Neuron (in vitro differentiated cells): ENCODE data around the gene NECAB3.
"Not testable (repeated sequence)": the region's sequence is repeated elsewhere in the genome, so short reads cannot be mapped to it uniquely, and the experiment has no call there.

Experiments used
- H2AFZ ChIP-seq: one replicate; pipeline ENCODE4 v1.6.1; 2013; ENCODE audit warnings: low read depth, mild to moderate bottlenecking, inconsistent platforms, low read length, moderate library complexity
- H3K27me3 ChIP-seq: one replicate; pipeline ENCODE4 v1.6.1; 2013; ENCODE audit warnings: low read length; ENCODE audit not compliant: insufficient read depth
- H3K36me3 ChIP-seq: one replicate; pipeline ENCODE4 v1.6.1; 2013; ENCODE audit warnings: low read length; ENCODE audit not compliant: insufficient read depth
- H3K4me1 ChIP-seq: one replicate; pipeline ENCODE4 v1.6.1; 2013; ENCODE audit warnings: low read length; ENCODE audit not compliant: insufficient read depth
- H3K4me3 ChIP-seq: 2 replicates; pipeline ENCODE4 v1.5.1; 2013; ENCODE audit warnings: mild to moderate bottlenecking, low read length, moderate library complexity
- H3K9me3 ChIP-seq: one replicate; pipeline ENCODE4 v1.6.1; 2013; ENCODE audit warnings: low read length

The NECAB3 gene

DNA sequence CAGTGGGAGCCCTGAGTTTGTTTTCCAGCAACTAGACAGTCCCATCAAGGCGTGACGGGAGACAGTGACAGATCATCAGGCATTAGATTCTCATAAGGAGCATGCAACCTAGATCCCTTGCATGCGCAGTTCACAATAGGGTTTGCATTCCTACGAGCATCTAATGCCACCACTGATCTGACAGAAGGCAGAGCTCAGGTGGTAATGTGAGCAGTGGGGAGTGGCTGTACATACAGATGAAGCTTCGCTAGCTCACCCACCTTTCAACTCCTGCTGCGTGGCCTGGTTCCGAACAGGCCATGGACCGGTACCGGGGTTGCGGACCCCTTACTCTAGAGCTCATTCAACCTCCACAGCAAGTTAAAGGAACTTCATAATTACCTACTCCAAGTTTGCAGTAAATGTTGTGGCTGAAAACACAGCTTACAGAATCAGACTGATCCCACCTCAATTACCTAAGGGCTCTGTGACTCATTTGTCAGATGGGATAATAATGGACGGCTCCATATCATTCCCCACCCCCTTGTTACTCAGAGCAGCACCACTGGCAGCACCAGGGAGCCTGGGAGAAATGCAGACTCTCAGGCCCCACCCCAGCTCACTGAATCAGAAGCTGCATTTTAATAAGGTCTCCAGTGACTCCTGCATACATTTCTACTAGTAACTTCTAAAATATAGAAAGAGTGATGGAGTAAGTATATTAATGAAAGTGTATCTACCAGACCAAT is 30.1 kb upstream of the NECAB3 start:
- Histone ChIP-seq H2AFZ (no peak overlapping the region), H3K27me3 (no peaks in the 10 kb centered on the region), H3K4me1 (no peaks in the 10 kb centered on the region), H3K4me3 (no peak overlapping the region), H3K9me3 (peaks cover 6% of the 10 kb centered on the region), H3K36me3 (no peaks in the 10 kb centered on the region)

- Histone ChIP-seq H2AFZ (no peak overlapping the region), H3K4me1 (no peaks in the 10 kb centered on the region), H3K9me3 (peaks cover 6% of the 10 kb centered on the region), H3K27me3 (no peaks in the 10 kb centered on the region), H3K36me3 (no peaks in the 10 kb centered on the region), H3K4me3 (no peak overlapping the region)
Measured at GRCh38 chr20:33703498-33704137, 29.4 kb upstream of the NECAB3 start.

DNA sequence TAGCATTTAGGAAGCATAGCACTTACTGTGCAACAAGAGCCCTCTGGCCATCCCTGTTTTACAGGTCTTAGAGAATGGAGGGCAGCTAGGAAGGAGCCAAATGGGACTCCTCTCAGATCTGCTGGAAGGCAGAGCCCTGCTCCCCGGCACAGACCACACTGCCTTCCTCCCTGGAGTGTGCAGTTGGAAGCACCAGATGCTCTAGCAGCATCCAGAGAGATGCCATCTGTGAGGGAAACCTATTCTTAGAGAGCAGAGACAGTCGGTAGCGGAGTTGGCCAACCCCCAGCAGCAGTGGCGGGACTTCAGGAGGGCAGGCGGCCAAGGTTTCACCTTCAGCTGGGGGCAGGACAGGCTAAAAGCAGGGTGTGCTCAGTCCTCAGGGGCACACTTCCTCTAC is 28.6 kb upstream of the NECAB3 start:
- Histone ChIP-seq H3K4me3 (no peak overlapping the region), H2AFZ (no peak overlapping the region), H3K27me3 (no peaks in the 10 kb centered on the region), H3K4me1 (no peaks in the 10 kb centered on the region), H3K9me3 (peaks cover 8% of the 10 kb centered on the region), H3K36me3 (no peaks in the 10 kb centered on the region)

- Histone ChIP-seq H3K36me3 (no peaks in the 10 kb centered on the region), H2AFZ (no peak overlapping the region), H3K4me3 (no peak overlapping the region), H3K4me1 (no peaks in the 10 kb centered on the region), H3K27me3 (no peaks in the 10 kb centered on the region), H3K9me3 (peaks cover 8% of the 10 kb centered on the region)
Measured at GRCh38 chr20:33701629-33702450, 27.6 kb upstream of the NECAB3 start.

DNA sequence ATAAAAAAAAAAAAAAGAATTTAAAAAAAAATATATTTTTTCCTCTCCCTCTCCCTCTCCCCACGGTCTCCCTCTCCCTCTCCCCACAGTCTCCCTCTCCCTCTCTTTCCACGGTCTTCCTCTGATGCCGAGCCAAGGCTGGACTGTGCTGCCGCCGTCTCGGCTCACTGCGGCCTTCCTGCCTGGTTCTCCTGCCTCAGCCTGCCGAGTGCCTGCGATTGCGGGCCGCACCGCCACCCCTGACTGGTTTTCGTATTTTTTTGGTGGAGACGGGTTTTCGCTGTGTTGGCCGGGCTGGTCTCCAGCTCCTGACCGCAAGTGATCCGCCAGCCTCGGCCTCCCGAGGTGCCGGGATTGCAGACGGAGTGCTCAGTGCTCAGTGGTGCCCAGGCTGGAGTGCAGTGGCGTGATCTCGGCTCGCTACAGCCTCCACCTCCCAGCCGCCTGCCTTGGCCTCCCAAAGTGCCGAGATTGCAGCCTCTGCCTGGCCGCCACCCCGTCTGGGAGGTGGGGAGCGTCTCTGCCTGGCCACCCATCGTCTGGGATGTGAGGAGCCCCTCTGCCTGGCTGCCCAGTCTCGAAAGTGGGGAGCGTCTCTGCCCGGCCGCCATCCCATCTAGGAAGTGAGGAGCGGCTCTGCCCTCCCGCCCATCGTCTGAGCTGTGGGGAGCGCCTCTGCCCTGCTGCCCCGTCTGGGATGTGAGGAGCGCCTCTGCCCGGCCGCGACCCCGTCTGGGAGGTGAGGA is 26.6 kb upstream of the NECAB3 start:
- not testable (repeated sequence) for H3K4me1 ChIP-seq

DNA sequence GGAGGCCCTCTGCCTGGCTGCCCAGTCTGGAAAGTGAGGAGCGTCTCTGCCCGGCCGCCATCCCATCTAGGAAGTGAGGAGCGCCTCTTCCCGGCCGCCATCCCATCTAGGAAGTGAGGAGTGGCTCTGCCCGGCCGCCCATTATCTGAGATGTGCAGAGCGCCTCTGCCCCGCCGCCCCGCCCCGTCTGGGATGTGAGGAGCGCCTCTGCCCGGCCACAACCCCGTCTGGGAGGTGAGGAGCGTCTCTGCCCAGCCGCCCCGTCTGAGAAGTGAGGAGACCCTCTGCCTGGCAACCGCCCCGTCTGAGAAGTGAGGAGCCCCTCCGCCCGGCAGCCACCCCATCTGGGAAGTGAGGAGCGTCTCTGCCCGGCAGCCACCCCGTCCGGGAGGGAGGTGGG is 24.7 kb upstream of the NECAB3 start:
- H3K4me3 ChIP-seq, H2AFZ ChIP-seq: not testable (repeated sequence)

More for the DNA sequence above, 26.6 kb upstream of the NECAB3 start:
- not testable (repeated sequence) for H3K27me3 ChIP-seq, H3K4me3 ChIP-seq, H3K9me3 ChIP-seq, H2AFZ ChIP-seq, H3K36me3 ChIP-seq

DNA sequence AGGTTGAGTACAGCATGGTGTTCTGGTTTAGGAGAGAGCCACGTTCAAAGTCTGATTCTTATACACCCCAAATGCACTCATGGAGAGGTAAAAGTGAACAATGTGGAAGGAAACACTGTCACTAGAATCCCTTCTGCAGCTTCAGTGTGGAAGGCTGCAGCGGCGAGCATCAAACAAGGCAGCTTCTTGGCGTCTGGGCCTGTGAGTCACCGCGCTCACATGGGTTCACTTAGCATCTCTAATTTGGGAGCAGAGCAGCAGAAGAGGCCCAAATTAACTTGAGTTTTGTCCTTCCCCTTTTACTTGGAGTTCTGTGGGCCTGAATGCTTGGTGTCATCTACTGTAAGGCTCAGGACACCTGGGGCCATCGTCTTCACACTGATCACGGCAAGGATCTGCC is 22.9 kb upstream of the NECAB3 start:
- H3K27me3 ChIP-seq = no peaks in the 10 kb centered on the region
- H2AFZ ChIP-seq = no peak overlapping the region

More for the DNA sequence above, 24.7 kb upstream of the NECAB3 start:
- H3K36me3 ChIP-seq, H3K4me1 ChIP-seq, H3K9me3 ChIP-seq, H3K27me3 ChIP-seq: not testable (repeated sequence)

DNA sequence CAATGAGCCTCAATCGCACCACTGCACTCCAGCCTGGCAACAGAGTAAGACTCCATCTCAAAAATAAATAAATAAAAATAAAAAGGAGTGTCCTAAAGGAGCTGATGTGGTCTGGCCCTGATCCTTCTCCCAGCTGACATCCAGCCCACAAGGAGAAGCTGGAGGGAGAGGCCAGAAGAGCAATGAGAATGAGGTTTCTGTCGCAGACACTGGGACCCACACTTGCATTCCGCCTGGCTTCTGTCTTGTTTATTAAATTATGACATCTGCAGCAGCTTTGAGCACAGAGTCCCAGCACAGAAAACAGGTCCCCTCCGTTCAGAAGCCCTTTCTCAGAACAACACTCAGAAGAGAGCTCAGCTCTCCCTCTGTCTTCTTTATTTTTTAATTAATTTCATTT is 22.2 kb upstream of the NECAB3 start:
- Histone ChIP-seq H3K9me3 (peaks cover 2% of the 10 kb centered on the region), H3K4me1 (peaks cover 17% of the 10 kb centered on the region), H3K27me3 (no peaks in the 10 kb centered on the region), H3K4me3 (no peak overlapping the region), H2AFZ (no peak overlapping the region), H3K36me3 (no peaks in the 10 kb centered on the region)

More for the DNA sequence above, 22.9 kb upstream of the NECAB3 start:
- Histone ChIP-seq H3K4me3 (no peak overlapping the region), H3K36me3 (no peaks in the 10 kb centered on the region), H3K4me1 (peaks cover 17% of the 10 kb centered on the region), H3K9me3 (peaks cover 2% of the 10 kb centered on the region)

DNA sequence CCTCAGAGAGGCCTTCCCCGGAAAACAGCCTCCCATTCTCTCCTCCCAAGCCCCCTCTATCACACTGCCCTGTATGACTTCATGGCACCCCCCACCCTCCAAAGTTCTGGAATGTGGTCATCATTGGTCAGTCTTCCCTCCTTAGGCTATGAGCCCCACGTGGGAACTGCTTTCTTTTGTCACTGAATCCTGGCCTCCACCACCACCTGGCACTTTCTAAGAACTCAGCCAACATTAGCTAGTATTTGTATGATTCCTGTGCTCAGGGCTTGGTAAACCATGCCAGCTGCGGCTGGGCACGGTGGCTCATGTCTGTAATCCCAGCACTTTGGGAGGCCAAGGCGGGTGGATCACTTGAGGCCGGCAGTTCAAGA is 20.4 kb upstream of the NECAB3 start:
- H3K9me3 ChIP-seq = peaks cover 2% of the 10 kb centered on the region
- no peaks in the 10 kb centered on the region for H3K27me3 ChIP-seq
- H2AFZ ChIP-seq = no peak overlapping the region
- H3K36me3 ChIP-seq = no peaks in the 10 kb centered on the region
- H3K4me1 ChIP-seq = peaks cover 24% of the 10 kb centered on the region
- H3K4me3 ChIP-seq = no peak overlapping the region

- no peaks in the 10 kb centered on the region for H3K36me3 ChIP-seq
- peaks cover 2% of the 10 kb centered on the region for H3K9me3 ChIP-seq
- H3K4me1 ChIP-seq = peaks cover 24% of the 10 kb centered on the region
- H2AFZ ChIP-seq = no peak overlapping the region
- H3K27me3 ChIP-seq = no peaks in the 10 kb centered on the region
- no peak overlapping the region for H3K4me3 ChIP-seq
Measured at GRCh38 chr20:33693741-33694638, 19.8 kb upstream of the NECAB3 start.

- Histone ChIP-seq H3K36me3 (no peaks in the 10 kb centered on the region), H3K4me3 (no peak overlapping the region), H3K9me3 (peaks cover 2% of the 10 kb centered on the region), H3K4me1 (peaks cover 24% of the 10 kb centered on the region), H2AFZ (no peak overlapping the region), H3K27me3 (no peaks in the 10 kb centered on the region)
Measured at GRCh38 chr20:33693289-33693688, 19.1 kb upstream of the NECAB3 start.

DNA sequence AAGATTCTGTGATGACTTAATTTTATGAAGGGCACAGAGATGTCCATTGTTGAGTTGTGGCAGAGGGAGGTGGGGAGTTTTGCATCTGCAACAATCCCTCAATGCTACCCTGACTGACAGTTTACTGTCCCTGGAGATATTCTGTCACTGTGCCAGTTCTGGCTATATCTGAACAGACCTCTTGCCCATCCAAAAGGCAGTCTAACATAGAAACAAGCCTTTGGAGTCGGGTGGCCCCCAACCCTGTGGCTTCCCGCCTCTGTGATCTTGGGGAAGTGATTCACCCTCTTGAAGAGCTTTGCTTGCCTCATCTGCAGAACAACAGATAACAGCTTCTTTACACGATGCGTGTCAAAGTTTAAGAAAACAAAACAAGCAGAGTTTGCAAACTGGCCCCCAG is 15.7 kb upstream of the NECAB3 start:
- Histone ChIP-seq H3K4me1 (peaks cover 29% of the 10 kb centered on the region), H3K36me3 (no peaks in the 10 kb centered on the region), H2AFZ (no peak overlapping the region), H3K9me3 (no peaks in the 10 kb centered on the region), H3K27me3 (no peaks in the 10 kb centered on the region), H3K4me3 (no peak overlapping the region)
